ENCODE data around the gene SERPINA3. TPM values are rescaled to one million over a fixed set of nuclear protein-coding genes. Genes with fewer than 3 reads are reported as not detected.

The SERPINA3 gene
- total RNA-seq, 1 experiment from 2014 or later = not detected

- intact Hi-C loops (cut with micrococcal nuclease; ENCODE audit: unreplicated experiment) = no loop called here
- ChIA-PET CTCF (no interaction called here), POLR2A (ENCODE audit: unreplicated experiment) (no interaction called here)
- Histone ChIP-seq H3K4me2 (no peak overlapping the region), H4K20me1 (ENCODE audit: insufficient read depth) (no peaks in the 10 kb centered on the region), H3K27ac (no peak overlapping the region), H3K4me1 (replicated peaks; ENCODE audit: insufficient read depth) (no peaks in the 10 kb centered on the region), H2AFZ (no peak overlapping the region), H3K79me2 (ENCODE audit: low read depth) (no peaks in the 10 kb centered on the region), H3F3A (ENCODE audit: insufficient read depth, low read depth) (no peaks in the 10 kb centered on the region), H3K9me2 (ENCODE audit: insufficient read depth) (no peaks in the 10 kb centered on the region), H3K36me3 (ENCODE audit: low read depth) (no peaks in the 10 kb centered on the region), H3K9me3 (ENCODE audit: insufficient read depth, low read depth) (no peaks in the 10 kb centered on the region), H3K4me3 (no peak overlapping the region), H3K27me3 (ENCODE audit: insufficient read depth, low read depth) (no peaks in the 10 kb centered on the region)
- TF ChIP-seq CTCF (conservative IDR thresholded peaks at IDR 0.05) (no peak), EZH2 (IDR thresholded peaks at IDR 0.05; ENCODE audit: low read depth) (no peak)
- no TSS peak for BruUV-seq (replicated peaks)
- no peak for DNase-seq
These were observed 43.9 kb downstream of the SERPINA3 start for GRCh38 chr14:94656043-94656442.

- H3K9me3 ChIP-seq (ENCODE audit: insufficient read depth, low read depth) = no peaks in the 10 kb centered on the region
- no peaks in the 10 kb centered on the region for H3K9me2 ChIP-seq (ENCODE audit: insufficient read depth)
- no peak for DNase-seq
- TF ChIP-seq EZH2 (IDR thresholded peaks at IDR 0.05; ENCODE audit: low read depth) (no peak), CTCF (conservative IDR thresholded peaks at IDR 0.05) (no peak)
- BruUV-seq (replicated peaks) = no TSS peak
- H4K20me1 ChIP-seq (ENCODE audit: insufficient read depth) = no peaks in the 10 kb centered on the region
- ChIA-PET POLR2A (ENCODE audit: unreplicated experiment) (no interaction called here), CTCF (no interaction called here)
- H3K4me1 ChIP-seq (replicated peaks; ENCODE audit: insufficient read depth) = no peaks in the 10 kb centered on the region
- no peak overlapping the region for H2AFZ ChIP-seq
- H3K4me3 ChIP-seq = no peak overlapping the region
- H3F3A ChIP-seq (ENCODE audit: insufficient read depth, low read depth) = no peaks in the 10 kb centered on the region
- intact Hi-C loops (cut with micrococcal nuclease; ENCODE audit: unreplicated experiment) = no loop called here
- H3K4me2 ChIP-seq = no peak overlapping the region
- no peaks in the 10 kb centered on the region for H3K36me3 ChIP-seq (ENCODE audit: low read depth)
- H3K27me3 ChIP-seq (ENCODE audit: insufficient read depth, low read depth) = no peaks in the 10 kb centered on the region
- no peaks in the 10 kb centered on the region for H3K79me2 ChIP-seq (ENCODE audit: low read depth)
- H3K27ac ChIP-seq = no peak overlapping the region
These were observed 47.1 kb downstream of the SERPINA3 start for GRCh38 chr14:94659256-94659655.

DNA sequence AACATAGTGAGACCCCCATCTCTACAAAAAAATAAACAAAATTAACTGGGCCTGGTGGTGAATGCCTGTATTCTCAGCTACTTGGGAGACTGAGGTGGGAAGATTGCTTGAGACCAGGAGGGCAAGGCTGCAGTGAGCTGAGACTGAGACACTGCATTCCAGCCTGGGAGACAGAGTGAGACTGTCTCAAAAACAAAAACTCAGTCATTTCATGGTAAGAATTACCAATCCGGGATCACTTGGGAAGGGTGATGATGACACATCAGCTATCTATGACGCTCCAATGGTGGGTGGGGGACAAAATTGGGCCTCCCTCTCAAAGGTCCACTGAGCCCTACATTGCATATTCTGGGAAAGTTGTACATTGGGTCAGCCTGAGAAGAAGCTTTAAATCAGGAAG is 47.7 kb downstream of the SERPINA3 start:
- no peak overlapping the region for H3K4me2 ChIP-seq
- no peaks in the 10 kb centered on the region for H3F3A ChIP-seq (ENCODE audit: insufficient read depth, low read depth)
- H3K9me3 ChIP-seq (ENCODE audit: insufficient read depth, low read depth) = no peaks in the 10 kb centered on the region
- DNase-seq = no peak
- no peak overlapping the region for H2AFZ ChIP-seq
- no peak for TF ChIP-seq CTCF (conservative IDR thresholded peaks at IDR 0.05)
- no peak for TF ChIP-seq EZH2 (IDR thresholded peaks at IDR 0.05; ENCODE audit: low read depth)
- CTCF ChIA-PET = no interaction called here
- H3K79me2 ChIP-seq (ENCODE audit: low read depth) = no peaks in the 10 kb centered on the region
- H3K27me3 ChIP-seq (ENCODE audit: insufficient read depth, low read depth) = no peaks in the 10 kb centered on the region
- POLR2A ChIA-PET (ENCODE audit: unreplicated experiment) = no interaction called here
- no peak overlapping the region for H3K27ac ChIP-seq
- H3K36me3 ChIP-seq (ENCODE audit: low read depth) = no peaks in the 10 kb centered on the region
- H4K20me1 ChIP-seq (ENCODE audit: insufficient read depth) = no peaks in the 10 kb centered on the region
- no peak overlapping the region for H3K4me3 ChIP-seq
- intact Hi-C loops (cut with micrococcal nuclease; ENCODE audit: unreplicated experiment) = no loop called here
- no peaks in the 10 kb centered on the region for H3K4me1 ChIP-seq (replicated peaks; ENCODE audit: insufficient read depth)
- H3K9me2 ChIP-seq (ENCODE audit: insufficient read depth) = no peaks in the 10 kb centered on the region
- no TSS peak for BruUV-seq (replicated peaks)
